PC-3 (cell line): ENCODE measurements around the gene ABLIM2. TPM values are rescaled to one million over a fixed set of nuclear protein-coding genes. Genes with fewer than 3 reads are reported as not detected.

ENCODE experiments used
- ATAC-seq: fragments of 200-7000 bp; cut with Tn5 transposase; 2 replicates; pipeline ENCODE4 v1.9.1; 2020; ENCODE audit warnings: mild to moderate bottlenecking, moderate library complexity
- BruUV-seq: library from RNA; stranded (reverse); fragments of 400-500 nt; replicated peaks from 2 replicates; lab custom pipeline; 2021; lab: Mats Ljungman, UMichigan
- CTCF ChIA-PET: fragments of 300-600 bp; sonication (Branson Sonifier 250); formaldehyde crosslinking; loops from one replicate; lab custom pipeline; 2022; ENCODE audit warnings: antibody characterized with exemption; lab: Charles Lee
- POLR2A ChIA-PET: fragments of 300-600 bp; sonication (Branson Sonifier 250); formaldehyde crosslinking; loops from one replicate; lab custom pipeline; 2022; ENCODE audit warnings: antibody characterized with exemption; ENCODE audit not compliant: unreplicated experiment; lab: Charles Lee
- DNase-seq: peaks from one replicate; pipeline ENCODE4 v3.0.0-alpha.2; 2015
- H2AFZ ChIP-seq: fragments of 300-600 bp; sonication (generic); 2 replicates; pipeline ENCODE4 v1.6.0; 2016; ENCODE audit warnings: antibody characterized with exemption, low read length
- H3F3A ChIP-seq: fragments of 300-600 bp; sonication (generic); one replicate; pipeline ENCODE4 v1.6.0; 2017; ENCODE audit warnings: antibody characterized with exemption, low read length, control low read depth, mild to moderate bottlenecking; ENCODE audit not compliant: unreplicated experiment
- H3K27ac ChIP-seq: fragments of 300-600 bp; sonication (generic); 2 replicates; pipeline ENCODE4 v1.5.1; 2016; ENCODE audit warnings: mild to moderate bottlenecking, low read length
- H3K27me3 ChIP-seq: fragments of 300-600 bp; sonication (generic); 2 replicates; pipeline ENCODE4 v1.6.1; 2016; ENCODE audit warnings: low read length, mixed read lengths
- H3K36me3 ChIP-seq: fragments of 300-600 bp; sonication (generic); 2 replicates; pipeline ENCODE4 v1.6.1; 2016; ENCODE audit warnings: low read depth, mixed run types, low read length, mixed read lengths
- H3K4me1 ChIP-seq: fragments of 300-600 bp; sonication (generic); 2 replicates; pipeline ENCODE4 v1.5.1; 2016; ENCODE audit warnings: low read length; ENCODE audit not compliant: insufficient read depth
- H3K4me2 ChIP-seq: fragments of 300-600 bp; sonication (generic); 2 replicates; pipeline ENCODE4 v1.6.0; 2016; ENCODE audit warnings: low read length
- H3K4me3 ChIP-seq: fragments of 300-600 bp; sonication (generic); 2 replicates; pipeline ENCODE4 v1.5.1; 2016; ENCODE audit warnings: mild to moderate bottlenecking, low read length, mixed read lengths
- H3K79me2 ChIP-seq: fragments of 300-600 bp; sonication (generic); 2 replicates; pipeline ENCODE4 v1.6.1; 2017; ENCODE audit warnings: low read length, mixed read lengths
- H3K9ac ChIP-seq: fragments of 300-600 bp; sonication (generic); 2 replicates; pipeline ENCODE4 v1.6.0; 2016; ENCODE audit warnings: mild to moderate bottlenecking, low read length
- H3K9me2 ChIP-seq: fragments of 300-600 bp; sonication (generic); replicated peaks from 2 replicates; pipeline ENCODE4 v1.6.1; 2016; ENCODE audit warnings: mixed run types, low read length, mixed read lengths
- H3K9me3 ChIP-seq: fragments of 300-600 bp; sonication (generic); 2 replicates; pipeline ENCODE4 v1.6.1; 2016; ENCODE audit warnings: low read length, mixed read lengths
- H4K20me1 ChIP-seq: fragments of 300-600 bp; sonication (generic); 2 replicates; pipeline ENCODE4 v1.6.1; 2016; ENCODE audit warnings: low read length, mixed read lengths
- CTCF ChIP-seq: fragments of 300-600 bp; sonication (generic); conservative IDR thresholded peaks from 2 replicates; pipeline ENCODE4 v1.5.1; 2017; ENCODE audit warnings: antibody characterized with exemption, low read depth, mild to moderate bottlenecking, low read length
- EZH2 ChIP-seq: fragments of 300-600 bp; sonication (generic); IDR thresholded peaks from one replicate; pipeline ENCODE4 v1.6.1; 2017; ENCODE audit warnings: antibody characterized with exemption, mild to moderate bottlenecking, low read length; ENCODE audit not compliant: unreplicated experiment
- EZH2phosphoT487 ChIP-seq: fragments of 300-600 bp; sonication (generic); IDR thresholded peaks from 2 replicates; pipeline ENCODE4 v1.6.1; 2018; ENCODE audit warnings: mild to moderate bottlenecking, antibody characterized with exemption, low read length, borderline replicate concordance
- intact Hi-C: fragments of 100-400 bp; cut with micrococcal nuclease; formaldehyde crosslinking; loops from 2 replicates; pipeline ENCODE4 v1.9.0; 2023
- total RNA-seq: library from RNA; depleted of rRNA; stranded (reverse); fragments of >200 nt; gene quantifications from 2 replicates; pipeline ENCODE4 v1.2.3, GENCODE V29; 2014

Gene ABLIM2
- total RNA-seq, 1 experiment from 2014 or later = 3.2 TPM

GRCh38 chr4:7966281-7967062 lies 192.1 kb downstream of the ABLIM2 start:
- Histone ChIP-seq H3K27me3 (no peaks in the 10 kb centered on the region), H4K20me1 (no peaks in the 10 kb centered on the region), H3K9me3 (no peaks in the 10 kb centered on the region), H3K4me3 (no peak overlapping the region), H3K9me2 (no peaks in the 10 kb centered on the region), H3K9ac (no peak overlapping the region), H3F3A (no peaks in the 10 kb centered on the region), H3K27ac (no peak overlapping the region), H3K4me2 (no peak overlapping the region), H3K36me3 (no peaks in the 10 kb centered on the region), H3K79me2 (peaks cover 14% of the 10 kb centered on the region), H3K4me1 (peaks cover 46% of the 10 kb centered on the region), H2AFZ (no peak overlapping the region)
- DNase-seq (no peak), ATAC-seq (no peak)
- no TSS peak for BruUV-seq
- POLR2A ChIA-PET = no interaction called here
- CTCF ChIA-PET = no interaction called here
- intact Hi-C loops = no loop called here
- TF ChIP-seq CTCF (no peak), EZH2phosphoT487 (no peak), EZH2 (no peak)

- Histone ChIP-seq H4K20me1 (no peaks in the 10 kb centered on the region), H3K36me3 (no peaks in the 10 kb centered on the region), H3K9ac (0 out of 2 replicates have a peak overlapping the region, but pooled peaks have one; percentile 0), H3F3A (no peaks in the 10 kb centered on the region), H2AFZ (0 out of 2 replicates have a peak overlapping the region, but pooled peaks have one; percentile 17), H3K27me3 (no peaks in the 10 kb centered on the region), H3K79me2 (no peaks in the 10 kb centered on the region), H3K9me3 (no peaks in the 10 kb centered on the region), H3K9me2 (no peaks in the 10 kb centered on the region), H3K27ac (peak overlapping the region; percentile 43), H3K4me1 (peaks cover 40% of the 10 kb centered on the region), H3K4me3 (no peak overlapping the region), H3K4me2 (peak overlapping the region; percentile 22; the same call in 1 of the 2 replicates)
- ChIA-PET POLR2A (no interaction called here), CTCF (no interaction called here)
- no TSS peak for BruUV-seq
- TF ChIP-seq CTCF (no peak), EZH2 (no peak), EZH2phosphoT487 (no peak)
- ATAC-seq (peak; percentile 53), DNase-seq (peak; percentile 44)
- intact Hi-C loops = no loop called here
These were observed 193.5 kb downstream of the ABLIM2 start for GRCh38 chr4:7964890-7965662.
